Large intestine (tissue), 3 donors: Measurements from ENCODE around the gene TRIO. TPM values are rescaled to one million over a fixed set of nuclear protein-coding genes. Genes with fewer than 3 reads are reported as not detected.

Experiments
- DNase-seq, 2 donors: peaks; one replicate each; pipeline versions ENCODE4 v3.0.0 to v3.0.0-alpha.2; 2013
- H3K27ac ChIP-seq: one replicate; pipeline ENCODE4 v1.5.1; 2013; ENCODE audit warnings: low read length
- H3K27me3 ChIP-seq: 2 replicates; pipeline ENCODE4 v1.6.1; 2013; ENCODE audit warnings: low read length; ENCODE audit not compliant: control insufficient read depth, insufficient read depth
- H3K36me3 ChIP-seq: 2 replicates; pipeline ENCODE4 v1.6.1; 2013; ENCODE audit warnings: low read length; ENCODE audit not compliant: control insufficient read depth, insufficient read depth
- H3K4me1 ChIP-seq: one replicate; pipeline ENCODE4 v1.6.1; 2013; ENCODE audit warnings: low read length; ENCODE audit not compliant: control insufficient read depth, insufficient read depth
- H3K4me3 ChIP-seq: one replicate; pipeline ENCODE4 v1.5.1; 2013; ENCODE audit warnings: low read length
- H3K9me3 ChIP-seq: one replicate; pipeline ENCODE4 v1.6.1; 2013; ENCODE audit warnings: mild to moderate bottlenecking, low read depth, low read length, moderate library complexity; ENCODE audit not compliant: control insufficient read depth
- WGBS: methylation state at CpG from one replicate; pipeline ENCODE4 v1.1.5; 2013; ENCODE audit warnings: low lambda C conversion rate; ENCODE audit not compliant: insufficient coverage; 5-methylcytosine and 5-hydroxymethylcytosine counted together
- polyA plus RNA-seq: library from polyadenylated mRNA; unstranded; fragments of 120-200 nt; gene quantifications from one replicate; pipeline ENCODE4 v1.2.1, GENCODE V29; 2013

TRIO gene
- polyA plus RNA-seq, 1 donor, result 66.6 TPM

- H3K4me1 ChIP-seq, result no peaks in the 10 kb centered on the region
- no peak for DNase-seq
- H3K27me3 ChIP-seq, result no peaks in the 10 kb centered on the region
- H3K27ac ChIP-seq, result no peak overlapping the region
- 82% methylated on average over 2 of the region's 9 CpGs for WGBS
- no peak overlapping the region for H3K4me3 ChIP-seq
- H3K36me3 ChIP-seq, result peaks cover 5% of the 10 kb centered on the region
- H3K9me3 ChIP-seq, result no peaks in the 10 kb centered on the region
Observed at GRCh38 chr5:14276380-14276779, 133.2 kb downstream of the TRIO start.

DNA sequence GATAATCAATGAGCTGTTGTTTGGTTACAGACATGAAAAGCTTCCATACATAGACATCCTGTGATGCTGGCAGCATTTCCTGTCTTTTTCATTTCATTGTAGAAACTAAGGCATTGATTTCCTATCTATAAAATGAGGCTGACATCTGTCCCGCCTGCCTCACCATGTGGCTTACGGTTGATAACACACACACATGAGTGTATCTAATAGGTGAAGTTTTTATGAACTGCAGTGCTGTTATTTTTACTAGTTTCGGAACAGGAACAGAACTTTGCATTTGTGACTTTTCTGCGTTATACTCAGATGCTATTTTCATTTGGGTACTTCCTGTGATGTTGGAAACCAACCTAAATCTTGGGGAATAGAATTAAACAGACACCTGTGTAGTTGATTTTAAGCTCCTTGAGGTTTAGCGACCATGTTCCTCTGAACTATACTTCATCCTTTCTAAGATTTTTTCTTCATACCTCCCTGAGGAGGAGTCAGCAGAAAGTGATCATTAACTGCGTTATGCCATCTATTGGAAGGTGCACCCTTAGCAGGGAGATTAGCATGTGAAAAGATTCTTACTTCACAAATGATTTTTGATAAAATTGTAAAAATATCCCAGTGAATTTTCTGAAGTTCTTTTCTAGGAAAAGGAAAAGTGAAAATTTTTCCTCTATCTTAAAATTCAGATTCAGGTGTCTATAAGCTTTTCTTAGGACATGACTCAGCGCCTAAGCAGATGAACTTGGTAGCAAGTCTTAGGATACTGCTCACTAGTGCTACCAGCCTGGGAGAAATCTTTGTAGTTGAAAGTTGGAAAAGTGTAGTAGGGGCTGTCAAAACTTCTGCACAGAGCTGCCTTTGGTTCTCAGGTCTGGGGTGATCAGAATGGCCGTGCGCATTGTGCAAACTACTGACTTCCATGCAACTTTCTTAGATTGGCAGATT lies 134.5 kb downstream of the TRIO start:
- 93% methylated on average over 3 of the region's 9 CpGs for WGBS

GRCh38 chr5:14280294-14280854 lies 137.2 kb downstream of the TRIO start:
- no peak overlapping the region for H3K4me3 ChIP-seq
- 83% methylated on average over 1 of the region's 11 CpGs for WGBS
- no peaks in the 10 kb centered on the region for H3K9me3 ChIP-seq
- DNase-seq, result no peak
- no peak overlapping the region for H3K27ac ChIP-seq
- peaks cover 7% of the 10 kb centered on the region for H3K36me3 ChIP-seq
- no peaks in the 10 kb centered on the region for H3K27me3 ChIP-seq
- H3K4me1 ChIP-seq, result no peaks in the 10 kb centered on the region

More for the DNA sequence above, 134.5 kb downstream of the TRIO start:
- H3K27ac ChIP-seq, result no peak overlapping the region
- H3K27me3 ChIP-seq, result no peaks in the 10 kb centered on the region
- H3K4me1 ChIP-seq, result no peaks in the 10 kb centered on the region
- H3K36me3 ChIP-seq, result peaks cover 7% of the 10 kb centered on the region
- no peak overlapping the region for H3K4me3 ChIP-seq
- DNase-seq, result no peak
- no peaks in the 10 kb centered on the region for H3K9me3 ChIP-seq

DNA sequence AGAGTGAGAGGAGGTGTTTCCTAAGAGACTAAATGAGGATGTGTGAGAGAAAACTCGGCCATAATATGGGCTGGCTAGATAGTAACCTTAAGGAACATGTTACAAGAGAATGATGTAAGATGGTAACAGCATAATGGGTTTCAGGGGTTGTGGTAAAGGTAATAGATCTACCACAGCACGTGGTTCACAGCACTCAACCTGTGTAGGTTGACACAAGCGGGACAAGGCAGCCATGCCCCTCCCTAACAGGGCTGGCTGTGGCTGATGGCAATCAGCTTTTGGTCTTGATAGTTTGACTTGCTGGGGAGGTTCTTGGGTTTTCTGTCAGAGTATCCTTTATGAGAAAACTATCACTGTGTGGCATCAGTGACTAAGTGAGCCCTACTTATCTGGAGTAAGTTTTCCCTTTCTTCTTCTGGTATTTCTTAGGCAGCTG lies 138.6 kb downstream of the TRIO start:
- Histone ChIP-seq H3K36me3 (peaks cover 9% of the 10 kb centered on the region), H3K27me3 (no peaks in the 10 kb centered on the region), H3K27ac (no peak overlapping the region), H3K4me1 (no peaks in the 10 kb centered on the region), H3K4me3 (no peak overlapping the region), H3K9me3 (no peaks in the 10 kb centered on the region)
- DNase-seq, result no peak
- WGBS, result no CpG with 5 or more reads among the region's 3 CpGs

DNA sequence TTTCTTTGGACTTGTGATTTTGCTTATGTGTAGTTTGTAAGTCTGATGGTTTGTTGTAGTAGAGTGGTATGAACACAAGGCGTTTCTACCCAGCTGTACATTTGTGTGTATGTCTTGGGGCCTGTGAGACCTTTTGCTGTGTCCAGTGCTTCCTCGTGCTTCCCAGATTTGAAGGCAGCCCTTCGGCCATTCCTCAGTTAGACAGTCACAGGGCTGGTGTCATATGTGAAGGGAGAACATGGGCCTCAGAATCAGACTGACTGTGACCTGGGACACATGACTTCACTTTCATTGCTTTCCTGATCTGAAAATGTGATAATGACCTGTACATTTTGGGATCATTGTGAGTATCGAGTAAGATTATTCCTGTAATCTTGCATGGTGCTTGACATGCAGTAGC lies 140.0 kb downstream of the TRIO start:
- H3K36me3 ChIP-seq, result peaks cover 17% of the 10 kb centered on the region
- H3K4me1 ChIP-seq, result no peaks in the 10 kb centered on the region
- WGBS, result no CpG with 5 or more reads among the region's 4 CpGs
- no peak overlapping the region for H3K4me3 ChIP-seq
- DNase-seq, result no peak
- H3K27ac ChIP-seq, result no peak overlapping the region
- H3K9me3 ChIP-seq, result no peaks in the 10 kb centered on the region
- H3K27me3 ChIP-seq, result no peaks in the 10 kb centered on the region

DNA sequence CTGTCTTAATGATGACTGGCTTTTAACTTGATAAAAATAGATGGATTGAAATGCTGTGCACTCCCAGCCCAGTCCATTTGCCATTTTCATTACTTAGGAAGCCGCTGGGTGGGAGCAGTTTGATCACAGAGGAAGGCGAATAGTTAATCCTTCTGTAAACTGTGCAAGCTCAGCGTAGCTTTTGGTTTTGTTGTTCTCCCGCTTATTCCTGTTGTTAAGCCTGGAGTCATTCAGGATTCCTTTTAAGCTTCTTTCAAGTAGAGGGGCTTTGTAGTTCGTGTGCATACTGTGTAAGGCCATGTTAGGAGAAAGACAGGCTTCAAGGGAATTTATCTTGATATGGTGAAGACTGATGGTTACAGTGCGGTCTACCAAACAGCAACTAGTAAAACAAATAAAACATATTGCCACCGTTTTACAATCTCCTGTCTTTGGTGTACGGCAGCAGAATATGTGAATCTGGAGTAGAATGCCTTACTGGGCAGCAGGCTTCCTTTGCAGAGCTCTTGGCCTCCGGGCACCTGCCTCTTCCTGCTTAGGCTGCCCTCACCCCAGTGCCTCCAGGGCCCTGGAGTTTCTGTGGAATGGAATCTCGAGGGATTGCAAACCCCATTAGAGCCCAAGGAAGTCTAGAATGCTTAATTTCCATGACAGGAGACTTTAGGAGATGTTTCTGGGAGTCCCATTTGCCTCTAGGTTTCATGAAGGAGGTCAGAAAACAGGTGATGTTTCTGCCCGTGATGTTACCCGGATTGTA lies 141.4 kb downstream of the TRIO start:
- no peaks in the 10 kb centered on the region for H3K9me3 ChIP-seq
- no peak overlapping the region for H3K4me3 ChIP-seq
- peaks cover 20% of the 10 kb centered on the region for H3K36me3 ChIP-seq
- no peak for DNase-seq
- WGBS, result 74% methylated on average over 4 of the region's 12 CpGs
- no peaks in the 10 kb centered on the region for H3K27me3 ChIP-seq
- no peak overlapping the region for H3K27ac ChIP-seq
- H3K4me1 ChIP-seq, result no peaks in the 10 kb centered on the region

DNA sequence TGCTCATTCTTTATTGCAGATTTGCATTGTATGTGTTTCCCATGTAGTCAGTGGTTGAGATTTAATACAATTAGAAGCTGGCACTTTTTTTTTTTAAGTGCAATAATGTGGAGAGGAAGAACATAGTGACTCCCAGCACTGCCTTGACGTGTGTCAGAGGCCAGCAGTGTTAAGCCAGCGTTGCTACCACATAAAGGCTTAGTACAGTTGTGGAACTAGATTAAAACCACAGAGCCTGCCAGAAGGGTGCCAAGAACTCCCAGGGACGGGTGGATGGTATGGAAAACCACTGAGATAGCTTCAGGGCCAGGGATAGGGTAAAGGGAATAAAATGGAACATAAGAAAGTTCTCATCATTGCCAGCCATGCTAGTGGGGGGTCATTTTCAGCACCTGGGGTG lies 142.9 kb downstream of the TRIO start:
- Histone ChIP-seq H3K9me3 (no peaks in the 10 kb centered on the region), H3K27me3 (no peaks in the 10 kb centered on the region), H3K27ac (no peak overlapping the region), H3K4me3 (no peak overlapping the region), H3K36me3 (peaks cover 22% of the 10 kb centered on the region), H3K4me1 (no peaks in the 10 kb centered on the region)
- no peak for DNase-seq
- WGBS, result 100% methylated on average over 1 of the region's 3 CpGs

GRCh38 chr5:14286574-14287421 lies 143.7 kb downstream of the TRIO start:
- Histone ChIP-seq H3K9me3 (no peaks in the 10 kb centered on the region), H3K27ac (no peak overlapping the region), H3K4me3 (no peak overlapping the region), H3K27me3 (no peaks in the 10 kb centered on the region), H3K4me1 (no peaks in the 10 kb centered on the region), H3K36me3 (peaks cover 22% of the 10 kb centered on the region)
- DNase-seq, result no peak
- 95% methylated on average over 3 of the region's 17 CpGs for WGBS

DNA sequence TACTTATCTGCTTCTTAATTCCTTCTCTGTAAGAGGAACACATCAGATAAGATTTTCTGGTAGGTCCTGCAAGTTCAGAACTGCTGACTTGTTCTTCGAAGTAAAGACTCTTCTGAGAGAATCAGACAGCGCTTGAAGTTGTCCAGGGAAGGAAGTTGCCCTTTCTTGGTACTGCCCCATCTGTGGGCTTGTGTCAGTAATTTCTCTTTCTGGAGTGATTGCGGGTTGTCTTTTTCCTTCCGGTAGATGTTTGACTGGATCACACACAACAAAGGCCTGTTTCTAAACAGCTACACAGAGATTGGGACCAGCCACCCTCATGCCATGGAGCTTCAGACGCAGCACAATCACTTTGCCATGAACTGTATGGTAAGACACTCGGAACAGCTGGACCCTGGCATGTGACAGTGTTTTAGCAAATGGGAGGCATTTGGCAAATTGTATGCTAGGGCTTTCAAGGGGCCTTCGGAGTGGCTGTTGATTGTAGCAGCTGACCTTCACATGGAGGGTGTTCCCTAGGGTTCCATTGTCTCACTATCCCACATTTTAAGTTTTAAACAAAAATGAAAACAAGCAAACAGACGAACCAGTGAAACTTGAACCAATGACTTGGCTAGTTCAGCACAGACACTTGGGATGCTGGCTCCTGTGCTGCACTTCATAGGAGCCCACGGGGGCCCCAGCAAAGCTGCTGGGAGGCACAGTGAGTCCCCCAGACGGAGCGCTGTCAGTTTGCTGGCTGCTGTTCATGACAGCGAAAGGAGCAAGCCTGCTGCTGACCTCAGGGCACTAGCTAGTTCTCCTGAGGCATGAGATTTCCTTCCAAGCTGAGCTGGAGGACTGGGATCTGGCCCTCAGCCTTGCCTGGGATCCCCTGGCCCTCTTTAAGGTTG lies 149.9 kb downstream of the TRIO start:
- no peak for DNase-seq
- Histone ChIP-seq H3K4me1 (no peaks in the 10 kb centered on the region), H3K9me3 (no peaks in the 10 kb centered on the region), H3K4me3 (no peak overlapping the region), H3K27ac (no peak overlapping the region), H3K27me3 (no peaks in the 10 kb centered on the region), H3K36me3 (peaks cover 41% of the 10 kb centered on the region)
- WGBS, result no CpG with 5 or more reads among the region's 12 CpGs
